Peyer's patch (tissue), 4 donors: ENCODE data around the gene AKAP13.

Experiments
- CTCF ChIP-seq, 6 experiments: fragments of 450-650 bp in 4 of 6; fragments of 200-600 bp in 2 of 6; sonication (generic) in 1 of 6; IDR thresholded peaks; one replicate each; pipeline ENCODE4 v1.5.1; 2017 to 2019; ENCODE audit warnings: antibody characterized with exemption in 6 of 6, mild to moderate bottlenecking in 3 of 6, moderate library complexity in 1 of 6
- POLR2A ChIP-seq, 2 donors: fragments of 450-650 bp; IDR thresholded peaks; one replicate each; pipeline ENCODE4 v1.5.1; 2017; ENCODE audit warnings: antibody characterized with exemption in 2 of 2, mild to moderate bottlenecking in 2 of 2, moderate library complexity in 2 of 2

GRCh38 chr15:85439996-85440395 lies 59.6 kb downstream of the AKAP13 start:
- TF ChIP-seq CTCF (IDR thresholded peaks at IDR 0.05) (no peak), POLR2A (IDR thresholded peaks at IDR 0.05) (no peak)
